K562 (cell line): Measurements from ENCODE around the gene SPDYA. TPM values are rescaled to one million over a fixed set of nuclear protein-coding genes. Genes with fewer than 3 reads are reported as not detected.

Experiments used
- ATAC-seq: fragments of 200-7000 bp; cut with Tn5 transposase; 3 replicates; pipeline ENCODE4 v1.9.1; 2020; ENCODE audit warnings: moderate library complexity
- BruUV-seq: library from RNA; stranded (reverse); fragments of 400-500 nt; replicated peaks from 2 replicates; lab custom pipeline; 2021; lab: Mats Ljungman, UMichigan
- CTCF ChIA-PET: fragments of 300-600 bp; formaldehyde crosslinking; extraction: SDS; loops from one replicate; lab custom pipeline; 2021; ENCODE audit warnings: low intra/inter-chr PET ratio; lab: Yijun Ruan, JAX
- POLR2A ChIA-PET: fragments of 300-600, 350-650 bp; sonication (Branson Sonifier 250); formaldehyde crosslinking; extraction: SDS; loops from one replicate; lab custom pipeline; 2021; ENCODE audit warnings: antibody characterized with exemption, inconsistent platforms; lab: Yijun Ruan, JAX
- DNase-seq, 4 experiments: peaks; one replicate each; pipeline versions ENCODE4 v3.0.0 to v3.0.0-alpha.2; 2011 to 2018; ENCODE audit warnings: low spot score in 3 of 4, mixed read lengths in 3 of 4; ENCODE audit errors: extremely low read depth in 1 of 4
- FAIRE-seq: peaks from 2 replicates; lab custom pipeline; 2011; peaks lifted over from hg19 to GRCh38; lab: Jason Lieb, UNC
- H2AFZ ChIP-seq: 2 replicates; pipeline ENCODE4 v1.6.0; 2011; ENCODE audit warnings: low read depth, low read length, control low read depth, inconsistent platforms
- H3K27ac ChIP-seq: fragments of 200-600 bp; 3 replicates; pipeline ENCODE4 v1.8.0; 2011; ENCODE audit warnings: low read depth, mild to moderate bottlenecking, control low read depth, inconsistent platforms, low read length, moderate library complexity, mixed read lengths; ENCODE audit errors: extremely low read depth
- H3K27me3 ChIP-seq, 2 experiments: fragments of 300-600 bp in 1 of 2; 2 replicates in 1 of 2; 3 replicates in 1 of 2; pipeline versions ENCODE4 v1.6.0 to v1.8.0; 2011; ENCODE audit warnings: inconsistent platforms in 2 of 2, low read length in 2 of 2, mild to moderate bottlenecking in 1 of 2, mixed read lengths in 1 of 2, moderate library complexity in 1 of 2; ENCODE audit not compliant: control insufficient read depth in 2 of 2, insufficient read depth in 2 of 2
- H3K36me3 ChIP-seq: fragments of 300-600 bp; 3 replicates; pipeline ENCODE4 v1.8.0; 2011; ENCODE audit warnings: mild to moderate bottlenecking, low read length, inconsistent platforms; ENCODE audit not compliant: control insufficient read depth, insufficient read depth
- H3K4me1 ChIP-seq, 2 experiments: fragments of 200-600 bp in 1 of 2; replicated peaks in 1 of 2; 2 replicates in 1 of 2; 3 replicates in 1 of 2; pipeline versions ENCODE4 v1.5.1 to v1.8.0; 2011; ENCODE audit warnings: inconsistent platforms in 2 of 2, low read length in 2 of 2, mild to moderate bottlenecking in 1 of 2, mixed read lengths in 1 of 2, moderate library complexity in 1 of 2; ENCODE audit not compliant: control insufficient read depth in 2 of 2, insufficient read depth in 2 of 2
- H3K4me2 ChIP-seq: 2 replicates; pipeline ENCODE4 v1.6.1; 2011; ENCODE audit warnings: low read length, control low read depth, inconsistent platforms, mixed read lengths; ENCODE audit not compliant: insufficient read depth
- H3K4me3 ChIP-seq: fragments of 200-600 bp; sonication (generic), shearing (Covaris generic); 2 replicates; pipeline ENCODE4 v1.5.1; 2016; ENCODE audit warnings: control low read depth, inconsistent platforms
- H3K79me2 ChIP-seq: fragments of 200-600 bp; 3 replicates; pipeline ENCODE4 v1.8.0; 2011; ENCODE audit warnings: low read length, inconsistent platforms; ENCODE audit not compliant: control insufficient read depth, insufficient read depth
- H3K9ac ChIP-seq, 2 experiments: 2 replicates each; pipeline versions ENCODE4 v1.6.0 to v1.6.1; 2011; ENCODE audit warnings: low read depth in 2 of 2, low read length in 2 of 2, control low read depth in 1 of 2, inconsistent platforms in 1 of 2, mild to moderate bottlenecking in 1 of 2, mixed read lengths in 1 of 2; ENCODE audit not compliant: insufficient read depth in 1 of 2
- H3K9me1 ChIP-seq: one replicate; pipeline ENCODE4 v1.6.0; 2011; ENCODE audit warnings: inconsistent platforms, mild to moderate bottlenecking, low read length, moderate library complexity; ENCODE audit not compliant: control insufficient read depth, insufficient read depth
- H3K9me3 ChIP-seq: replicated peaks from 2 replicates; pipeline ENCODE4 v1.5.1; 2011; ENCODE audit warnings: low read depth, low read length, inconsistent platforms; ENCODE audit not compliant: control insufficient read depth, insufficient read depth
- H4K20me1 ChIP-seq: replicated peaks from 2 replicates; pipeline ENCODE4 v1.6.1; 2011; ENCODE audit warnings: low read length, inconsistent platforms, mixed read lengths; ENCODE audit not compliant: control insufficient read depth, insufficient read depth
- C11orf30 ChIP-seq: fragments of 450-650 bp; IDR thresholded peaks from 2 replicates; pipeline ENCODE4 v1.6.1; 2016; ENCODE audit warnings: low read depth, mild to moderate bottlenecking
- MAFG ChIP-seq: fragments of 450-650 bp; conservative IDR thresholded peaks from 2 replicates; pipeline ENCODE4 v1.6.1; 2016; ENCODE audit warnings: missing genetic modification characterization, missing compliant biosample characterization
- NFE2L1 ChIP-seq: fragments of 450-650 bp; IDR thresholded peaks from 2 replicates; pipeline ENCODE4 v1.6.1; 2016; ENCODE audit warnings: missing genetic modification characterization, low read depth, mild to moderate bottlenecking, missing compliant biosample characterization, moderate library complexity, borderline replicate concordance
- POLR2AphosphoS5 ChIP-seq: IDR thresholded peaks from 2 replicates; pipeline ENCODE4 v1.6.1; 2011; ENCODE audit warnings: mild to moderate bottlenecking, low read depth, low read length, moderate library complexity; ENCODE audit not compliant: control insufficient read depth, insufficient read depth
- ZNF316 ChIP-seq: fragments of 450-650 bp; IDR thresholded peaks from 2 replicates; pipeline ENCODE4 v1.6.1; 2016
- whole genome bisulfite sequencing: fragments of 100-300 bp; shearing (Covaris generic); methylation state at CpG from one replicate; pipeline ENCODE4 v1.1.6; 2016; ENCODE audit warnings: low coverage, mixed read lengths; ENCODE audit not compliant: insufficient coverage; ENCODE audit errors: missing lambda C conversion rate; 5-methylcytosine and 5-hydroxymethylcytosine counted together
- in situ Hi-C: fragments of 300-500 bp; cut with MboI; formaldehyde crosslinking; loops from 4 replicates; pipeline ENCODE4 v1.15.0; 2018; ENCODE audit warnings: inconsistent platforms, mixed read lengths
- intact Hi-C: fragments of 100-400 bp; cut with micrococcal nuclease; formaldehyde crosslinking; loops from 2 replicates; pipeline ENCODE4 v1.14.2; 2022
- polyA plus RNA-seq, 8 experiments: library from polyadenylated mRNA; depleted of rRNA in 4 of 8; stranded (reverse) in 5 of 8; unstranded in 3 of 8; fragments of >200 nt; fragmentation: Nextera tagmentation in 2 of 8; fragmentation: Illumina TruSeq in 1 of 8; extraction: Ambion mirVana in 2 of 8; extraction: Trizol in 1 of 8; gene quantifications; 2 replicates each; pipeline versions ENCODE4 v1.2.1 to v1.2.3, GENCODE V29; 2011 to 2014; ENCODE audit warnings: inconsistent platforms in 1 of 8, missing spikeins in 1 of 8
- total RNA-seq, 7 experiments: library from RNA; depleted of rRNA in 6 of 7; stranded (reverse); fragments of >200 nt in 6 of 7; fragmentation: Illumina TruSeq in 2 of 7; extraction: Trizol in 2 of 7; gene quantifications; 2 replicates each; pipeline versions ENCODE4 v1.2.1 to v1.2.3, GENCODE V29; 2011 to 2021; ENCODE audit warnings: low replicate concordance in 1 of 7
- TF ChIP-seq, protein P1 (sequence below), 2 experiments: fragments of 450-650 bp in 1 of 2; IDR thresholded peaks; 2 replicates each; pipeline ENCODE4 v1.6.1; 2011 to 2017; ENCODE audit warnings: low read depth in 2 of 2, antibody characterized with exemption in 1 of 2, borderline replicate concordance in 1 of 2, low read length in 1 of 2, mild to moderate bottlenecking in 1 of 2, mixed read lengths in 1 of 2; ENCODE audit not compliant: control insufficient read depth in 1 of 2

SPDYA gene
- total and polyA plus RNA-seq, 9 of the 15 experiments (the other 6 are each of a cell fraction or from before 2014, with no cell fraction given) = 0.05 to 1.6 (median 0.30) TPM; not detected in 1

DNA sequence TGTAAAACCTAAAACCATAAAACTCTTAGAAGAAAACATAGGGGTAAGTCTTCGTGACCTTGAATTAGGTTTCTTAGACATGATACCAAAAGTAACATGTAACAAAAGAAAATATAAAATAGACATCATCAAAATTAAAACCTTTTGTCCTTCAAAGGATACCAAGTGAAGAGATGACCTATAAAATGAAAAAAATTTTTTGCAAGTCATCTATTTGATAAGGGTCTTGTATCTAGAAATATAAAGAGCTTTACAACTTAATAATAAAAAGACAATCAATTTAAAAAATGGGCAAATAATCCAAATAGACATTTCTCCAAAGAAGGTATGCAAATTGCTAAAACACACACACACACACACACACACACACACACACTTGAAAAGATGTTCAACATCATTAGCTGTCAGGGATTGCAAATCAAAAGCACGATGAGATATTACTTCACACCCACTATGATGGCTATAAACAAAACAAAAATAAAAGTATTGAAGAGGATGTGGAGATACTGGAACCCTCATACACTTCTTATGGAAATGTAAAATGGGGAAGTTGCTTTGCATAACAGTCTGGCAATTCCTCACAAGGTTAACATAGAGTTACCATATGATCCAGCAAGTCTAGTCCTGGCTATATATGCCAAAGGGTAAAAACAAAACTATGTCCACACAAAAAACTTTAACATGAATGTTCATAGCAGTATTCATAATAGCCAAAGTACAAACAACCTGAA, 23.3 kb downstream of the SPDYA start:
- FAIRE-seq (no peak), DNase-seq (no peak), ATAC-seq (no peak)
- H3K27me3 ChIP-seq = no peaks in the 10 kb centered on the region
- no peak overlapping the region for H3K9ac ChIP-seq
- H3K79me2 ChIP-seq = no peaks in the 10 kb centered on the region
- H3K36me3 ChIP-seq = no peaks in the 10 kb centered on the region
- no peaks in the 10 kb centered on the region for H3K9me3 ChIP-seq
- intact Hi-C loops = no loop called here
- H3K27ac ChIP-seq = no peak overlapping the region
- CTCF ChIA-PET = no interaction called here
- no peaks in the 10 kb centered on the region for H3K4me1 ChIP-seq
- no TSS peak for BruUV-seq
- no peaks in the 10 kb centered on the region for H4K20me1 ChIP-seq
- H3K9me1 ChIP-seq = no peaks in the 10 kb centered on the region
- no peak overlapping the region for H3K4me2 ChIP-seq
- POLR2A ChIA-PET = no interaction called here
- no peak overlapping the region for H2AFZ ChIP-seq
- TF ChIP-seq, protein P1, sequence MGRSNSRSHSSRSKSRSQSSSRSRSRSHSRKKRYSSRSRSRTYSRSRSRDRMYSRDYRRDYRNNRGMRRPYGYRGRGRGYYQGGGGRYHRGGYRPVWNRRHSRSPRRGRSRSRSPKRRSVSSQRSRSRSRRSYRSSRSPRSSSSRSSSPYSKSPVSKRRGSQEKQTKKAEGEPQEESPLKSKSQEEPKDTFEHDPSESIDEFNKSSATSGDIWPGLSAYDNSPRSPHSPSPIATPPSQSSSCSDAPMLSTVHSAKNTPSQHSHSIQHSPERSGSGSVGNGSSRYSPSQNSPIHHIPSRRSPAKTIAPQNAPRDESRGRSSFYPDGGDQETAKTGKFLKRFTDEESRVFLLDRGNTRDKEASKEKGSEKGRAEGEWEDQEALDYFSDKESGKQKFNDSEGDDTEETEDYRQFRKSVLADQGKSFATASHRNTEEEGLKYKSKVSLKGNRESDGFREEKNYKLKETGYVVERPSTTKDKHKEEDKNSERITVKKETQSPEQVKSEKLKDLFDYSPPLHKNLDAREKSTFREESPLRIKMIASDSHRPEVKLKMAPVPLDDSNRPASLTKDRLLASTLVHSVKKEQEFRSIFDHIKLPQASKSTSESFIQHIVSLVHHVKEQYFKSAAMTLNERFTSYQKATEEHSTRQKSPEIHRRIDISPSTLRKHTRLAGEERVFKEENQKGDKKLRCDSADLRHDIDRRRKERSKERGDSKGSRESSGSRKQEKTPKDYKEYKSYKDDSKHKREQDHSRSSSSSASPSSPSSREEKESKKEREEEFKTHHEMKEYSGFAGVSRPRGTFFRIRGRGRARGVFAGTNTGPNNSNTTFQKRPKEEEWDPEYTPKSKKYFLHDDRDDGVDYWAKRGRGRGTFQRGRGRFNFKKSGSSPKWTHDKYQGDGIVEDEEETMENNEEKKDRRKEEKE (IDR thresholded peaks at IDR 0.05; ENCODE audit: borderline replicate concordance in 1 of 2, control insufficient read depth in 1 of 2, low read depth in 2 of 2, low read length in 1 of 2) = no peak
- no peak for TF ChIP-seq POLR2AphosphoS5
- peak; percentile 5; the same call in 1 of the 2 replicates for TF ChIP-seq NFE2L1 (tag)
- peak; percentile 45; the same call in 1 of the 2 replicates for TF ChIP-seq MAFG (tag)
- TF ChIP-seq C11orf30 = peak; percentile 32; the same call in 1 of the 2 replicates
- peak; percentile 55 for TF ChIP-seq ZNF316
- WGBS = 0% methylated on average over 2 of the region's 2 CpGs
- no peak overlapping the region for H3K4me3 ChIP-seq
- in situ Hi-C loops = loop anchor here (10.0 kb wide), 1 partner anchor 371 kb away; no protein-coding TSS in a partner anchor
